ENCODE results near the gene COQ6. TPM values are rescaled to one million over a fixed set of nuclear protein-coding genes. Genes with fewer than 3 reads are reported as not detected.

COQ6 gene
- total RNA-seq, 1 donor from 2014 or later: 49.8 TPM

GRCh38 chr14:73944432-73945158 lies 5.5 kb upstream of the COQ6 start:
- Histone ChIP-seq H3K4me3 (no peak overlapping the region), H3K9me3 (replicated peaks) (no peaks in the 10 kb centered on the region), H3K27ac (replicated peaks) (no peak overlapping the region), H3K36me3 (peaks cover 38% of the 10 kb centered on the region), H3K4me1 (peaks cover 6% of the 10 kb centered on the region), H3K27me3 (ENCODE audit: low read depth) (no peaks in the 10 kb centered on the region)
- intact Hi-C loops (cut with micrococcal nuclease): no loop called here
- no peak for DNase-seq
- TF ChIP-seq, protein P1, sequence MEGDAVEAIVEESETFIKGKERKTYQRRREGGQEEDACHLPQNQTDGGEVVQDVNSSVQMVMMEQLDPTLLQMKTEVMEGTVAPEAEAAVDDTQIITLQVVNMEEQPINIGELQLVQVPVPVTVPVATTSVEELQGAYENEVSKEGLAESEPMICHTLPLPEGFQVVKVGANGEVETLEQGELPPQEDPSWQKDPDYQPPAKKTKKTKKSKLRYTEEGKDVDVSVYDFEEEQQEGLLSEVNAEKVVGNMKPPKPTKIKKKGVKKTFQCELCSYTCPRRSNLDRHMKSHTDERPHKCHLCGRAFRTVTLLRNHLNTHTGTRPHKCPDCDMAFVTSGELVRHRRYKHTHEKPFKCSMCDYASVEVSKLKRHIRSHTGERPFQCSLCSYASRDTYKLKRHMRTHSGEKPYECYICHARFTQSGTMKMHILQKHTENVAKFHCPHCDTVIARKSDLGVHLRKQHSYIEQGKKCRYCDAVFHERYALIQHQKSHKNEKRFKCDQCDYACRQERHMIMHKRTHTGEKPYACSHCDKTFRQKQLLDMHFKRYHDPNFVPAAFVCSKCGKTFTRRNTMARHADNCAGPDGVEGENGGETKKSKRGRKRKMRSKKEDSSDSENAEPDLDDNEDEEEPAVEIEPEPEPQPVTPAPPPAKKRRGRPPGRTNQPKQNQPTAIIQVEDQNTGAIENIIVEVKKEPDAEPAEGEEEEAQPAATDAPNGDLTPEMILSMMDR (IDR thresholded peaks at IDR 0.05; ENCODE audit: borderline replicate concordance): no peak

DNA sequence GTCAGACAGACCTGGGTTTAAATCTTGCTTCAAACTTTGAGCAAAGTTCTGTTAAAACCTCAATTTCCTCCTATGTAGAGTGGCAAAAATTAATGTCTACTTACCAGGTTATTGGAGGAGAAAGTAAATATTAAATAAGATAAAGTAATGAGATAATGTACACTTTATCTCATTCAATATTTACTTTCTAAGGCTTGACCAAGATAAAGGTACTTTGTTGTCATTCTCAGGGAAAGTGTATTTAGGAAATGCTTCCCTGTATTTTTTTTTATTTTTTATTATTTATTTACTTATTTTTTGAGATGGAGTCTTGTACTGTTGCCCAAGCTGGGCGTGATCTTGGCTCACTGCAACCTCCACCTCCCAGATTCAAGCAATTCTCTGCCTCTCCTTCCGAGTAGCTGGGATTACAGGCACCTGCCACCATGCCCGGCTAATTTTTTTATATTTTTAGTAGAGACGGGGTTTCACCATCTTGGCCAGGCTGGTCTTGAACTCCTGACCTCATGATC lies 4.9 kb upstream of the COQ6 start:
- intact Hi-C loops (cut with micrococcal nuclease): no loop called here
- no peak for DNase-seq
- TF ChIP-seq, protein P1 (IDR thresholded peaks at IDR 0.05; ENCODE audit: borderline replicate concordance): no peak
- Histone ChIP-seq H3K36me3 (peaks cover 33% of the 10 kb centered on the region), H3K27ac (replicated peaks) (no peak overlapping the region), H3K27me3 (ENCODE audit: low read depth) (no peaks in the 10 kb centered on the region), H3K4me1 (peaks cover 10% of the 10 kb centered on the region), H3K9me3 (replicated peaks) (no peaks in the 10 kb centered on the region), H3K4me3 (no peak overlapping the region)

- intact Hi-C loops (cut with micrococcal nuclease): no loop called here
- Histone ChIP-seq H3K4me1 (peaks cover 32% of the 10 kb centered on the region), H3K4me3 (no peak overlapping the region), H3K36me3 (peaks cover 53% of the 10 kb centered on the region), H3K27me3 (ENCODE audit: low read depth) (no peaks in the 10 kb centered on the region), H3K27ac (replicated peaks) (no peak overlapping the region), H3K9me3 (replicated peaks) (no peaks in the 10 kb centered on the region)
- DNase-seq: no peak
- TF ChIP-seq, protein P1 (IDR thresholded peaks at IDR 0.05; ENCODE audit: borderline replicate concordance): no peak
These were observed 3.6 kb downstream of the COQ6 start for GRCh38 chr14:73953731-73954130.

DNA sequence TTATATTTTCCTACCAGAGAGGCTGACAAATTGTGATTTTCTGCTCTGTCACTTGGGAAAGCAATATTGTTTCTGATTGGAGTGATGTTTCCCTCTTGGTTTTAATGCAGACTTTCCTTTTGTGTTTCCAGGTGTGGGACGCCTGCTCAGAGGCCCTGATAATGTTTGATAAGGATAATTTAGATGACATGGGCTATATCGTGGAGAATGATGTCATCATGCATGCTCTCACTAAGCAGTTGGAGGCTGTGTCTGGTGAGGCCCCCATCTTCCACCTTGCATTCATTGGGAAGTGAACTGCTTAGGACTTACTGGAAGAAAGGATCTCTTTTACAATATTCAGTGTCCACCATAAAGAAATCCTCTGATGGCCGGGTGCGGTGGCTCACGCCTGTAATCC lies 5.6 kb downstream of the COQ6 start:
- intact Hi-C loops (cut with micrococcal nuclease): no loop called here
- TF ChIP-seq, protein P1 (IDR thresholded peaks at IDR 0.05; ENCODE audit: borderline replicate concordance): no peak

DNA sequence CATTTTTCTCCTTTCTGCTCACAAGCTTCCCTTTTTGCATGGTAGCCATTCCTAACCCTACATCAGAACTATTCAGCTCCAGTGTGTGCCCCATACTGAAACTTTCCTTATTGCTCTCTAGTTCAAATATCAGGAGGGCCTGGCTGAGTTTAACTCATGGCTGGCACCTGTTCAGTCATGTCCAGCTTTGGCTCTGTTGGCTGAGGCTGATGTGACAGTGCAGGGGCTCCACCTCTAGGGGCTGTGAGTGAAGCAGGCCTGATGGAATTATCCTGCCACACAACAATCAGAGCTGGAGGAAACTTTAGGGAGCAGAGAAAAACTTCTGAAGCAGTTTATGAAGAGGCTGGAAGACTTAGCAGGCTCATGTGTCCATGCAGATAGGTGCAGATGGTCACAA lies 8.5 kb downstream of the COQ6 start:
- no peak for DNase-seq
- no peaks in the 10 kb centered on the region for H3K27me3 ChIP-seq (ENCODE audit: low read depth)
- H3K27ac ChIP-seq (replicated peaks): no peak overlapping the region
- H3K4me1 ChIP-seq: no peaks in the 10 kb centered on the region
- peaks cover 99% of the 10 kb centered on the region for H3K36me3 ChIP-seq
- intact Hi-C loops (cut with micrococcal nuclease): no loop called here
- TF ChIP-seq, protein P1 (IDR thresholded peaks at IDR 0.05; ENCODE audit: borderline replicate concordance): no peak
- H3K9me3 ChIP-seq (replicated peaks): no peaks in the 10 kb centered on the region
- no peak overlapping the region for H3K4me3 ChIP-seq

More for the DNA sequence above, 5.6 kb downstream of the COQ6 start:
- Histone ChIP-seq H3K27me3 (ENCODE audit: low read depth) (no peaks in the 10 kb centered on the region), H3K9me3 (replicated peaks) (no peaks in the 10 kb centered on the region), H3K36me3 (peaks cover 73% of the 10 kb centered on the region), H3K27ac (replicated peaks) (no peak overlapping the region), H3K4me3 (no peak overlapping the region), H3K4me1 (peaks cover 17% of the 10 kb centered on the region)
- DNase-seq: no peak
